GM10248 (cell line): ENCODE results near the gene SPTB.

ENCODE experiments used
- CTCF ChIA-PET: fragments of 300-600 bp; sonication (Branson Sonifier 250); formaldehyde crosslinking; extraction: SDS; loops from one replicate; lab custom pipeline; 2021; ENCODE audit warnings: antibody characterized with exemption; lab: Yijun Ruan, JAX
- POLR2A ChIA-PET: fragments of 350-650 bp; sonication (Branson Sonifier 250); formaldehyde crosslinking; extraction: SDS; loops from one replicate; lab custom pipeline; 2020; ENCODE audit warnings: antibody characterized with exemption; lab: Yijun Ruan, JAX
- DNase-seq: peaks from one replicate; pipeline ENCODE4 v3.0.0; 2012; ENCODE audit errors: extremely low spot score
- TF ChIP-seq, protein P1 (sequence below): IDR thresholded peaks from 2 replicates; pipeline ENCODE4 v1.5.1; 2012; ENCODE audit warnings: mild to moderate bottlenecking, low read depth; ENCODE audit errors: extremely low read depth, missing control alignments, control extremely low read depth

The SPTB gene

DNA sequence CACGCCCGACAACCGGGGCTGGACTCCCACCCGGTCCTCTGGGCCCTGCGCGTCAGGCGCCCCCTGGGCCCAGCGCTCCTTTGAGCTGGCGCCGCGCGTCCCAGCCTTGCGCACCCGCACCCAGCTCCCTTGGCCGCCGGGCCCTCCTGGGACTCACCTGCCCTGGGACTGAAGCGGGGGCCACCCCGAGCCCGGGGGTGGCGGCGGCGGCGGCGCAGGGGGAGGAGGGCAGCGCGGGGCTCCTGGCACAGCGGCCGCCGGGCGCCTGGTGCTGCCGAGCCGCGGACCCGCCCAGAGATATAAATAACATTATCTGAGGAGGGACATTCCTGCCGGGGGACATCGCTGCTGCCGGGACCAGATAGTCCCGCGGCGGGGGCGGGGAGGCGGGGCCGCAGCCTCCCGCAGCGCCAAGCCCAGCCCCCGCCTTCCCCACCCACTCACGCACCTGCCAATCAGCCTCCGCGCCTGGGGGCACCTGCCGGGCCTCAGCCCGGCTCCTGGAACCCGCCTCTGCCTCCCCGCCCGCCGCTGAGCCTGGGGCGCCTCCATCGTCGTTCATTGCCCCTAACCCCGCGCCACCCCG is at the start of gene SPTB:
TSS of gene SPTB (minus strand) at position 273 of the 586 bp plus-strand sequence. CDS start 56,813 bp downstream, outside the sequence.
- CTCF ChIA-PET, result interaction anchor here (1.4 to 7.1 kb wide), 5 partner anchors 11 to 57 kb away, joined by 3 to 93 read pairs (median 7); no protein-coding TSS in a partner anchor
- TF ChIP-seq, protein P1, sequence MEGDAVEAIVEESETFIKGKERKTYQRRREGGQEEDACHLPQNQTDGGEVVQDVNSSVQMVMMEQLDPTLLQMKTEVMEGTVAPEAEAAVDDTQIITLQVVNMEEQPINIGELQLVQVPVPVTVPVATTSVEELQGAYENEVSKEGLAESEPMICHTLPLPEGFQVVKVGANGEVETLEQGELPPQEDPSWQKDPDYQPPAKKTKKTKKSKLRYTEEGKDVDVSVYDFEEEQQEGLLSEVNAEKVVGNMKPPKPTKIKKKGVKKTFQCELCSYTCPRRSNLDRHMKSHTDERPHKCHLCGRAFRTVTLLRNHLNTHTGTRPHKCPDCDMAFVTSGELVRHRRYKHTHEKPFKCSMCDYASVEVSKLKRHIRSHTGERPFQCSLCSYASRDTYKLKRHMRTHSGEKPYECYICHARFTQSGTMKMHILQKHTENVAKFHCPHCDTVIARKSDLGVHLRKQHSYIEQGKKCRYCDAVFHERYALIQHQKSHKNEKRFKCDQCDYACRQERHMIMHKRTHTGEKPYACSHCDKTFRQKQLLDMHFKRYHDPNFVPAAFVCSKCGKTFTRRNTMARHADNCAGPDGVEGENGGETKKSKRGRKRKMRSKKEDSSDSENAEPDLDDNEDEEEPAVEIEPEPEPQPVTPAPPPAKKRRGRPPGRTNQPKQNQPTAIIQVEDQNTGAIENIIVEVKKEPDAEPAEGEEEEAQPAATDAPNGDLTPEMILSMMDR, result no peak
- peak; percentile 74 for DNase-seq
- POLR2A ChIA-PET, result no interaction called here

DNA sequence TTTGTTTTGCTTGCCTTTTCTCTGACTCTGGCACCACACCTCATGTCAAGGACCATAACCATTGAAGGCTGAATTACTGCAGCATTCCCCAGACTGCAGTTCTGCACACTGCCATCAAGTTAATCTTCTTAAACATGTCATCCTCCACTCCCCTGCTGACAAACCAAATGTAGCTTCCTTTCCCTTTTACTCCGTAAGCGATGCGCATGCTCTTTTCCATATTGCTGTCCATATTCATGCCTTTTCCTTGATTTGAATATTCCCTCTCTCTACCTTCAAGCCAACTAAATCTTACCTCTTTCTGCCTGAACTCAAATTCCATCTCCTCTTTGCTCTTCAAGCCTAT is 49.3 kb upstream of the SPTB start:
- no peak for DNase-seq
- TF ChIP-seq, protein P1, result no peak
- POLR2A ChIA-PET, result no interaction called here
- CTCF ChIA-PET, result no interaction called here

DNA sequence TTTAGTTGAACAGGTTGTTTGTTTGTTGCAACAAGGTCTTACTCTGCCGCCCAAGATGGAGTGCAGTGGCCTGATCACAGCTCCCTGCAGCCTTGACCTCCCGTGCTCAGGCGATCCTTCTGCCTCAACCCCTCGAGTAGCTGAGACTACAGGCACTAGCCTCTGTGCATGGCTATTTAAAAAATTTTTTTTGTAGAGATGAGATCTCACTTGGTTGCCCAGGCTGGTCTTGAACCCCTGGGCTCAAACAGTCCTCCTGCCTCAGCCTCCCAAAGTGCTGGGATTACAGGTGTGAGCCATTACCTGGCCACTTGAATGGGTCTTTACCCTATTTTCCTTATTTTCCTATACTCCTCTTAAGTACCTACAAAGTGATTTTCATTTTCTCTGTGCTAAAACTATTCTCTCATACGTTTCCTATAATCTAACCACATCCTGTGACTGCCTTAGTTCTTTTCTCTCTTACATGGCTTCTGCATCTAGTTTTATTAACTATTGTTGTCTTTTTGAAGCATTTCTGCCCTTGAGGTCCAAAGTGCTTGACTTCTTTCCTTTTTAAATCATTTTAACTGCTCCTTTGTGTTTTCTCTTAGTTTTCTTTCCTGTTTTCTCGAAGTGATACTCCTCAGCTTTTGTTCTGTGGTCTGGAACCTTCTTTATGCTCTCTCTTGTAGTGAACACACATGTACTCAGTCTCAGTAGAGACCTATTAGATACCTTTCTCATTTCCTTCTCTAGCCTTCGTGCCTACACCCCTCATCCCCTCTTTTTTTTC is 48.7 kb upstream of the SPTB start:
- no peak for DNase-seq
- ChIA-PET POLR2A (interaction anchor here (0.7 kb wide), 1 partner anchor 13 kb away, joined by 3 read pairs; no protein-coding TSS in a partner anchor), CTCF (interaction anchor here (1.5 to 3.6 kb wide), 5 partner anchors 8 to 58 kb away, joined by 3 to 14 read pairs (median 10); partner anchors contain the start of genes CHURC1 and FNTB)
- TF ChIP-seq, protein P1, result no peak

DNA sequence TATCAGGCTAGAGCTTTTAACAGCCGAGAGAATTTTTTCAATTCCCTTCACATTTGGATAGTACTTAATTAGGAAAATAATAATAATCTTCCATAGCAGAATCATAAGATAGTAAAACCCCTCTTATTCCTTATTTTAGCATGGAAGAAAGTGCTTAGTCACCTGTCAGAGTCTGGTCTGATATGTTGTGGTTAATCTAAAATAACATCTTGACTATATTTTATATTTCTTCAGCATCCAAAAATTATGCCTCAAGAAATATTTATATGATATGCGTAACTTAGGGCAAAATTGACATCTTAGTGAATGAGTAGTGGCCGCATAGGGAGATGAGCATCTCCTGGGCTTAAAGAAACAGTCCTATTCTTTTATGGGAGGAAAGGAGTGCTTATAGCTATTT is 47.3 kb upstream of the SPTB start:
- CTCF ChIA-PET, result interaction anchor here (0.7 to 3.6 kb wide), 11 partner anchors 8 to 59 kb away, joined by 3 to 14 read pairs (median 3); partner anchors contain the start of genes CHURC1 and FNTB
- DNase-seq, result no peak
- TF ChIP-seq, protein P1, result no peak
- POLR2A ChIA-PET, result no interaction called here

DNA sequence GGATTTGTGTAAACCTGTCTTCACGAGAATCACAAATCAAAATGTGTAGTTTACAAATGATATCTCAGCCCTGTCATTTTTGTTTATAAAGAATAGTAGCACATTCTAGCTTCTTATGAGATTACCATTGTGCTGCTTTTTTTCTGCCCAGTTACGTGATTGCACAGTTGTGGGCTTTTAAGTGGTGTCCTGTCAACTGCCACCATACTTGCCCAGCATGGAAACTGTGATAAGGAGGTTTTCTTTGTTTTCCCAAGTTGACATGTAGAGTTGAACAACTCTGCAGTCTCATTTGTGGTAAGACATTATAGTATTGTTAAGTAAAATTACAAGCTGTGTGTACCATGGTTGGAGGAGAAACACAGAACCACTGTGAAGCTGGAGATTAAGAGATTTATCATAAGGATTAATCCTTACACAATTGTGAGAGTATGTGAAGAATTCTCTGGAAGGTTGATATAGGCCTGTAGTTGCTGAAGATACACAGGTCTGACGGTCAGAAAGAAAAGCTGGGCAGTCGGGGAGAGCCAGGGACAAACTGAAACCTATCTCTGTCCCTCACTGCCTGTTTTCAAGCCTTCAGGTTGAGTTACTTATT is 46.8 kb upstream of the SPTB start:
- no peak for DNase-seq
- TF ChIP-seq, protein P1, result no peak
- POLR2A ChIA-PET, result no interaction called here
- CTCF ChIA-PET, result interaction anchor here (0.7 to 3.6 kb wide), 11 partner anchors 8 to 60 kb away, joined by 3 to 14 read pairs (median 3); partner anchors contain the start of genes CHURC1 and FNTB

DNA sequence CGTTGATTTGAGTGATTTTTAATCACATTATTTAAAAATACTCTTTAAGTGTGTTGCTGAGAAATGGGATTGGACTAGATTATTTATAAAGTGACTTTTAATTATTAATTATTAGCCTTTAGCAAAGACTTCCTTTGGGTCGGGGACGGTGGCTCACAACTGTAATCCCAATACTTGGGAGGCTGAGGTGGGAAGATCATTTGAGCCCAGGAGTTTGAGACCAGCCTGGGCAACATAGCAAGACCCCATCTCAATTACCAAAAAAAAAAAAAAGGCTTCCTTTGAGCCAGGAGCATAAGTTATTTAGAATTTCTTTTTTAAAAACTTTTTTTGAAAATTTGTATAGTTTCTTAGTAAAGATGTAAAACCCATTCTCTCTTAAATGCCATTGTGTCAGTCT is 43.3 kb upstream of the SPTB start:
- TF ChIP-seq, protein P1, result no peak
- ChIA-PET POLR2A (no interaction called here), CTCF (interaction anchor here (0.6 to 1.7 kb wide), 2 partner anchors 14 to 310 kb away, joined by 3 to 8 read pairs; no protein-coding TSS in a partner anchor)
- DNase-seq, result no peak
